HUES6 (cell line): Measurements from ENCODE around the gene GPD1L.

ENCODE experiments used
- H3K27ac ChIP-seq: 2 replicates; pipeline ENCODE4 v1.7.0; 2013; ENCODE audit warnings: low read depth, mild to moderate bottlenecking, low read length, inconsistent platforms
- H3K27me3 ChIP-seq: 2 replicates; pipeline ENCODE4 v1.6.1; 2013; ENCODE audit warnings: low read length; ENCODE audit not compliant: control insufficient read depth, insufficient read depth
- H3K36me3 ChIP-seq: 2 replicates; pipeline ENCODE4 v1.6.1; 2013; ENCODE audit warnings: low read length; ENCODE audit not compliant: control insufficient read depth, insufficient read depth
- H3K4me1 ChIP-seq: 2 replicates; pipeline ENCODE4 v1.6.1; 2013; ENCODE audit warnings: low read length; ENCODE audit not compliant: control insufficient read depth, insufficient read depth
- H3K4me3 ChIP-seq: 2 replicates; pipeline ENCODE4 v1.5.1; 2013; ENCODE audit warnings: low read depth, low read length
- H3K9ac ChIP-seq: one replicate; pipeline ENCODE4 v1.6.1; 2013; ENCODE audit warnings: mild to moderate bottlenecking, low read length
- H3K9me3 ChIP-seq: 2 replicates; pipeline ENCODE4 v1.6.1; 2013; ENCODE audit warnings: low read depth, low read length; ENCODE audit not compliant: control insufficient read depth, insufficient read depth

GPD1L gene

DNA sequence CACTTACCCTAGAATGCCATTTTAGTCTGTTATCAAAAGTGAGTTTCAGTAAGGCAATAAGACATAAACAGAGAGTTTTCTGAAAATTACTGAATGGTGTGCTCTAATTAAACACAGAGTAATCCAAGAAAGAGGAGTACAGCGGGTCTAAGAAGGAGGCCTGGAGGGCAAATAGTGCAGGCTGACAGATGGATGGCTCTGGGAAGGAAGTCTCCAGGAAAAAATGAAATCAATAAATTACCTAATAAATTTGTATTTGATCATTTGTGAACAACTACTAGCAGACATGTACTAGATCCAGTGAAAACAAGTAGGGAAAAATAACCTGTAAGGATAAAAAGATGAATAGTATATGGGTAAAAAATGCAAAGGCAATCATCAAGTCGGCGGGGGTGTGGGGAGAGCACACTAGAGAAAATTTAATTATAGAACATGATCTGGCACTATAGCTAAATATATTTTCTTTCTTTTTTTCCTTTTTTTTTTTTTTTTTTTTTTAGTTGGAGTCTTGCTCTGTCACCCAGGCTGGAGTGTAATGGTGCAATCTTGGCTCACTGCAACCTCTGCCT is 22.6 kb upstream of the GPD1L start:
- Histone ChIP-seq H3K4me1 (no peaks in the 10 kb centered on the region), H3K9me3 (peaks cover 11% of the 10 kb centered on the region), H3K27me3 (no peaks in the 10 kb centered on the region), H3K9ac (no peak overlapping the region), H3K27ac (no peak overlapping the region), H3K4me3 (no peak overlapping the region), H3K36me3 (no peaks in the 10 kb centered on the region)

DNA sequence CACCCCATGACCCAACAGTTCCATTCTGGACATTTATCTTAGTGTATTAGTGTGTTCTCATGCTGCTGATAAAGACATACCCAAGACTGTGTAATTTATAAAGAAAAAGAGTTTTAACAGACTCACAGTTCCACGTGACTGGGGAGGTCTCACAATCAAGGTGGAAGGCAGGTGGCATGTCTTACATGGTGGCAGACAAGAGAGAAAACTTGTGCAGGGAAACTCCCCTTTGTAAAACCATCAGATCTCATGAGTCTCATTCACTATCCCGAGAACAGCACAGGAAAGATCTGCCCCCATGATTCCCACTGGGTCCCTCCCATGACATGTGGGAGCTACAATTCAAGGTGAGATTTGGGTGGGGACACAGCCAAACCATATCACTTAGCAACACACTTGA is 21.6 kb upstream of the GPD1L start:
- Histone ChIP-seq H3K9ac (no peak overlapping the region), H3K27ac (no peak overlapping the region), H3K36me3 (no peaks in the 10 kb centered on the region), H3K4me1 (no peaks in the 10 kb centered on the region), H3K4me3 (no peak overlapping the region), H3K27me3 (no peaks in the 10 kb centered on the region), H3K9me3 (peaks cover 15% of the 10 kb centered on the region)

DNA sequence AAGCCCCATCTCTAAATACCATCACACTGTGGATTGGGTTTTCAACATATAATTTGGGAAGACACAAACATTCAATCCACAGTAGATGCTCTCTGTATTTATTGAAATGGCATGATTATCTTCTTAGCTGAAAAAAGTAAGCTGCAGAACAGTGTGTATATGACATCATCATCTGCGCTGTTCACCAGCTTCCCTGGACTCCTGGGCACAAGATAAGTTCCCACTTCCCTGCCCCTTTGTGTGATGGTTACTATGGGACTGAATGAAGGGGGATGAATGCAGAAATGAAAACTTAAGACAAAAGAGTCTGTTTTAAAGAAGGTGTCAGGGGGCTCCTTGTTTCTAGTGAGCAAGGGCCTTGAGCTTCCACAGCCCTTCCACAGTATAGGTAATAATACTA is 20.0 kb upstream of the GPD1L start:
- Histone ChIP-seq H3K36me3 (no peaks in the 10 kb centered on the region), H3K9ac (no peak overlapping the region), H3K4me3 (no peak overlapping the region)

DNA sequence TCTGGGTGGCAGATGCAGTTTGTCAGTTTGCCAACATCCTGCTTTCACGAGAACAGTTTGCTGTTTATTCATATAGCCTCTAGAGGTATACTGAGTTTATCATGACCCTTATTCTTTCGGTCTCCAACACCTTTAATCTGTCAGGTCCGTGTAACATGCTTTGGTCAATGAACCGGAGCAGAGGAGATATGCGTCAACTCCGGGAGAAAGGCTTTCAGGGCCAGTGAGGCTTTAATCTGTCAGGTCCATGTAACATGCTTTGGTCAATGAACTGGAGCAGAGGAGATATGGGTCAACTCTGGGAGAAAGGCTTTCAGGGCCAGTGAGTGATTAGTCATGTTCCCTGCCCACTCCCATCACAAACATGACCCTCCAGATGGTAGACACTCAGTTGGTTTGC is 16.9 kb upstream of the GPD1L start:
- Histone ChIP-seq H3K9me3 (peaks cover 15% of the 10 kb centered on the region), H3K4me3 (no peak overlapping the region), H3K4me1 (no peaks in the 10 kb centered on the region), H3K27ac (no peak overlapping the region), H3K9ac (no peak overlapping the region), H3K27me3 (no peaks in the 10 kb centered on the region), H3K36me3 (no peaks in the 10 kb centered on the region)

More for the DNA sequence above, 20.0 kb upstream of the GPD1L start:
- H3K9me3 ChIP-seq, result peaks cover 15% of the 10 kb centered on the region
- no peaks in the 10 kb centered on the region for H3K4me1 ChIP-seq
- H3K27ac ChIP-seq, result no peak overlapping the region
- no peaks in the 10 kb centered on the region for H3K27me3 ChIP-seq

DNA sequence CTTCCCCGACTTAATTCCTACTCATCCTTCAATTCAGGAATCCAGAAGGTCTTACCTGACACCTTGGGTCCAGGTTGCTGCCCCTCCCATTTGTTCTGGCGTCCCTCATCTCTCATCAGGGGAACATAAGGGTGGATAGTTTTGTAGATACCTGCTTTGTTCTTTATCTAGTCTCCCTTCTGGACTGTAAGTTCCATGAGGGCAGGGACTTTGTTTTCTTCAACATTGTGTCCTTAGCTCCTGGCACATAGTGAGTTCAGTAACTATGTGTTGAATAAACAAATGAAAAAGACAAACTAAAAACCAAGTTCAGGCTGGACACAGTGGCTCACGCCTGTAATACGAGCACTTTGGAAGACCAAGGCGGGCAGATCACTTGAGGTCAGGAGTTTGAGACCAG is 13.2 kb upstream of the GPD1L start:
- Histone ChIP-seq H3K4me3 (no peak overlapping the region), H3K36me3 (no peaks in the 10 kb centered on the region), H3K9ac (no peak overlapping the region), H3K27ac (no peak overlapping the region), H3K9me3 (peaks cover 4% of the 10 kb centered on the region; the same call in 1 of the 2 replicates), H3K27me3 (no peaks in the 10 kb centered on the region), H3K4me1 (no peaks in the 10 kb centered on the region)

DNA sequence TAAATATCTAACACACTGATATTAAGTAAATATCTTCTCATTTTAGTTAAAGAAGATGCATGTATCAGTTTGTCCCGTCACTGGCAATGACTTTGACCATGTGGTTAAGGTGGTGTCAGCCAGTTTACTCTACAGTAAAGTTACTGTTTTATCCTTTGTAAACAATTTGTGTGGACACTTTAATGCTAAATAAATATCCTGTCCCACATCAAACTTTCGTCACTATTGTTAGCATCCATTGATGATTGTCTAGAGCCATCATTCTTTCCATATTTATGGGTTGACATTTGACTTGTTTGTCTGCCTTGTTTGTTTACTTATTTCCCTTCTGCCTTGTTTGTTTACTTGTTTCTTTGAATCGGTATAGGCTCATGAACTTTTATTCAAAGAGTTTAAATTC is 11.0 kb upstream of the GPD1L start:
- no peaks in the 10 kb centered on the region for H3K4me1 ChIP-seq
- H3K9ac ChIP-seq, result no peak overlapping the region
- H3K27ac ChIP-seq, result no peak overlapping the region
- H3K4me3 ChIP-seq, result no peak overlapping the region
- H3K9me3 ChIP-seq, result peaks cover 9% of the 10 kb centered on the region
- no peaks in the 10 kb centered on the region for H3K36me3 ChIP-seq
- H3K27me3 ChIP-seq, result no peaks in the 10 kb centered on the region

DNA sequence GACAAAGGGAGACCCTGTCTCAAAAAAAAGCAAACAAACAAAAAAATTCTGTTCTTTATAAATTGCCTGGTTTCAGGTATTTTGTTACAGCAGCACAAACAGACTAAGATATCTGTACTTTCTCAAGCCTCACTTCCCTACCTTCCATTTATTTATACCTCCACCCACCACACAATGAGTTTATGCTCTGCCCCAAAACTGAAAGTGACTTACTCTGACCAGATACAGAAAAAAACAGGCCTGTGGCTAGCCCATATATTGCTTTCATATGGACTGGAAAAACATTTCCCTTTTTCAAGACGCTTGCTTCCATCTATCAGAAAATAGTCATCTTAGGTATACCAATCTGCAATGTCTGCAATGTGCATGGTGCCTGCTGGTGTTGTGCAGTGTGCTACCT is 8.7 kb upstream of the GPD1L start:
- no peaks in the 10 kb centered on the region for H3K36me3 ChIP-seq
- no peaks in the 10 kb centered on the region for H3K27me3 ChIP-seq
- no peak overlapping the region for H3K27ac ChIP-seq
- no peak overlapping the region for H3K4me3 ChIP-seq
- H3K9ac ChIP-seq, result no peak overlapping the region
- H3K4me1 ChIP-seq, result no peaks in the 10 kb centered on the region
- peaks cover 31% of the 10 kb centered on the region for H3K9me3 ChIP-seq

DNA sequence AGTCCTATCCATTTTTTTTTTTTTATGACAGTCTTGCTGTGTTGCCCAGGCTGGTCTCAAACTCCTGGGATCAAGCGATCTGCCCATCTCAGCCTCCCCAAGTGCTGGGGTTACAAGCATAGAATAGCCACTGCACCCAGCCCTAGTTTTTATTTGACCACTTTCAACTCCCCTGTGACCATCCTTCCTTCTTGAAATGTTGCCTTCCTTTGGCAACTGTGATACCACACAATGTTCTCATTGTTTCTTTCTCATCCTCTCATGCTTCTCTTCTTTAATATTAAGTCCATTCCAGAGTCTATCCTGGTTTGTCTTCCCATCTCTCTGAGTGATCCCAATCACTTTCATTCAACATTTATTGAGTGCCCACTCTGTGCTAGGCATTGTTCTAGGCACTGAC is 7.9 kb upstream of the GPD1L start:
- no peaks in the 10 kb centered on the region for H3K4me1 ChIP-seq
- H3K36me3 ChIP-seq, result no peaks in the 10 kb centered on the region
- no peak overlapping the region for H3K27ac ChIP-seq
- no peak overlapping the region for H3K4me3 ChIP-seq
- no peak overlapping the region for H3K9ac ChIP-seq
- no peaks in the 10 kb centered on the region for H3K27me3 ChIP-seq
- peaks cover 36% of the 10 kb centered on the region for H3K9me3 ChIP-seq

DNA sequence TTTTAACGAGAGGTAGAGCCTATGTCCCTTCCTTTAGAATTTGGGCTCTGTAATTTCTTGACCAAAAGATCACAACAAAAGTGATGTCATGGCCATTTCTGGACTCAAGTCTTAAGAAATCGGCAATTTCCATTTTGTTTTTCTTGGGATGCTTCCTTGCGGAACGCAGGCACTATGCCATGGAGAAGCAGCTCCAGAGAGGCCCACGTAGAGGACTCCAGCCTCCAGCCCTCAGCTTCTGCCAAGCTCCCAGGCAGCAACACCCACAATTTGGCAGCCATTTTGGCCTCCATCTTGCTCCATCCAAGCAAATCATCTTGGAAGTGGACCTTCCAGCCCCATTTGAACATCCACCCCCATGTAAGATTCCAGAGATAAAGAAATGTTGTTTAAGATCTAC is 6.0 kb upstream of the GPD1L start:
- Histone ChIP-seq H3K36me3 (no peaks in the 10 kb centered on the region), H3K27me3 (no peaks in the 10 kb centered on the region), H3K9ac (no peak overlapping the region), H3K27ac (no peak overlapping the region), H3K9me3 (peaks cover 40% of the 10 kb centered on the region), H3K4me1 (no peaks in the 10 kb centered on the region), H3K4me3 (no peak overlapping the region)

DNA sequence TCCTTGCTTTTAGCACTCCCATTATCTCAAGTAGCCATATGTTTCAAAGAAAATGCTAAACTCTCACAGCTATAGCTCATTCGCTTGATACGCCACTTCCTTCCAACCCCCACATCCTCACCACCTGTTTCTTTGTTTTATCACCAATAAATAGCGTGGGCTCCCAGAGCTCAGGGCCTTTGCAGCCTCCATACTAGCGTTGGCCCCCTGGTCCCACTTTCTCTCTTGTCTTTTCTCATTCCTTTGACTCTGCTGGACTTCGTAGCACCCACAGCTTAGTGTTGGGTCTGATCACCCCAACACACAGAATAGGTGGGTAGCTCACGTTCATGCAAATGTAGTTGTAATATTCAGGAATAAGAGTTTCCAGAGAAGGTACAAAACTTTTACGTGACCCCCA is 4.1 kb upstream of the GPD1L start:
- no peak overlapping the region for H3K9ac ChIP-seq
- no peaks in the 10 kb centered on the region for H3K36me3 ChIP-seq
- peaks cover 9% of the 10 kb centered on the region; the same call in 1 of the 2 replicates for H3K4me1 ChIP-seq
- no peak overlapping the region for H3K4me3 ChIP-seq
- H3K9me3 ChIP-seq, result peaks cover 40% of the 10 kb centered on the region
- H3K27me3 ChIP-seq, result peaks cover 8% of the 10 kb centered on the region
- no peak overlapping the region for H3K27ac ChIP-seq

DNA sequence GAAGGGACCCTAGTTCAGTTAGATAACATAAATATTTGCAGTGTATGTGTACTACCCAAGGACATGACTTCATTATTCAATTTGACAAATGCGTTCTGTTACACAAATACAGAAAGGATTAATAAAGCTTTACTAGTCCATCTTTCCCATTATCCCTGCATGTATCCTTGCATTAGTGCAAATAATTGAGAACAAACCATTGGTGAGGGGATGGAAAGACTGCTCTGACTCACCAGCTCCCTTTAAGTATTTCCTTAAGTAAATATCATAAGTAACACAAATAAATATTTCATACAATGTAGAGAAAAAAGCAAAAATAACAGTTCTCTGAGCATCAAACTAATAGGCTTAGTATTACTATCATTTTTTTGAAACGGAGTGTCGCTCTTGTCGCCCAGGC is 1.9 kb upstream of the GPD1L start:
- Histone ChIP-seq H3K4me3 (no peak overlapping the region), H3K27me3 (peaks cover 22% of the 10 kb centered on the region), H3K36me3 (no peaks in the 10 kb centered on the region), H3K9ac (no peak overlapping the region), H3K4me1 (peaks cover 9% of the 10 kb centered on the region; the same call in 1 of the 2 replicates), H3K27ac (no peak overlapping the region), H3K9me3 (peaks cover 38% of the 10 kb centered on the region)
